ENCODE results near the gene RDH16.

- no peak for TF ChIP-seq POLR2A (IDR thresholded peaks at IDR 0.05)
- no peak for TF ChIP-seq CTCF (IDR thresholded peaks at IDR 0.05)
- no peak for TF ChIP-seq POLR2AphosphoS5 (IDR thresholded peaks at IDR 0.05)
Observed at GRCh38 chr12:56931474-56931978, 25.9 kb downstream of the RDH16 start.
